ENCODE measurements around the gene FAIM2. TPM values are rescaled to one million over a fixed set of nuclear protein-coding genes. Genes with fewer than 3 reads are reported as not detected.
A peak's percentile ranks its signal among the peaks of the same experiment; 100 is the strongest.

The FAIM2 gene
- total RNA-seq, 1 donor from 2014 or later, result 1.2 TPM

- H3K36me3 ChIP-seq, result no peaks in the 10 kb centered on the region
- no peak for DNase-seq
- no peaks in the 10 kb centered on the region for H3K27me3 ChIP-seq
- no peak for ATAC-seq
- H3K4me3 ChIP-seq, result no peak overlapping the region
- H3K4me1 ChIP-seq, result no peaks in the 10 kb centered on the region
- no peaks in the 10 kb centered on the region for H3K9me3 ChIP-seq
- TF ChIP-seq CTCF (IDR thresholded peaks at IDR 0.05), result no peak
- H3K27ac ChIP-seq, result no peak overlapping the region
- intact Hi-C loops (cut with DNase I), result no loop called here
Observed at GRCh38 chr12:49930515-49931288, 27.0 kb upstream of the FAIM2 start.

- no peak overlapping the region for H3K4me3 ChIP-seq
- intact Hi-C loops (cut with DNase I), result no loop called here
- TF ChIP-seq CTCF (IDR thresholded peaks at IDR 0.05), result no peak
- DNase-seq (peak; percentile 34), ATAC-seq (no peak)
- H3K27ac ChIP-seq, result no peak overlapping the region
- no peaks in the 10 kb centered on the region for H3K36me3 ChIP-seq
- H3K4me1 ChIP-seq, result no peaks in the 10 kb centered on the region
- H3K9me3 ChIP-seq, result no peaks in the 10 kb centered on the region
- no peaks in the 10 kb centered on the region for H3K27me3 ChIP-seq
Observed at GRCh38 chr12:49929581-49929980, 25.9 kb upstream of the FAIM2 start.

GRCh38 chr12:49928471-49928870 lies 24.8 kb upstream of the FAIM2 start:
- no peak for ATAC-seq
- Histone ChIP-seq H3K4me1 (no peaks in the 10 kb centered on the region), H3K9me3 (no peaks in the 10 kb centered on the region), H3K27ac (no peak overlapping the region), H3K36me3 (no peaks in the 10 kb centered on the region), H3K4me3 (no peak overlapping the region), H3K27me3 (no peaks in the 10 kb centered on the region)
- intact Hi-C loops (cut with DNase I), result no loop called here
- no peak for TF ChIP-seq CTCF (IDR thresholded peaks at IDR 0.05)
- DNase-seq, result no peak

- H3K4me3 ChIP-seq, result no peak overlapping the region
- no peaks in the 10 kb centered on the region for H3K9me3 ChIP-seq
- no peaks in the 10 kb centered on the region for H3K27me3 ChIP-seq
- TF ChIP-seq CTCF (IDR thresholded peaks at IDR 0.05), result no peak
- DNase-seq, result peak; percentile 32
- no peaks in the 10 kb centered on the region for H3K4me1 ChIP-seq
- no peaks in the 10 kb centered on the region for H3K36me3 ChIP-seq
- ATAC-seq, result peak; percentile 63
- no peak overlapping the region for H3K27ac ChIP-seq
- intact Hi-C loops (cut with DNase I), result no loop called here
Observed at GRCh38 chr12:49925433-49926204, 21.9 kb upstream of the FAIM2 start.

GRCh38 chr12:49924628-49925246 lies 21.0 kb upstream of the FAIM2 start:
- intact Hi-C loops (cut with DNase I), result no loop called here
- Histone ChIP-seq H3K27ac (no peak overlapping the region), H3K27me3 (no peaks in the 10 kb centered on the region), H3K4me3 (no peak overlapping the region), H3K9me3 (no peaks in the 10 kb centered on the region), H3K36me3 (no peaks in the 10 kb centered on the region), H3K4me1 (peaks cover 8% of the 10 kb centered on the region)
- DNase-seq (peak; percentile 52), ATAC-seq (no peak)
- no peak for TF ChIP-seq CTCF (IDR thresholded peaks at IDR 0.05)
